ENCODE data around the gene ZNF501.

The ZNF501 gene

GRCh38 chr3:44729384-44729910 lies at the start of gene ZNF501:
TSS of gene ZNF501 (plus strand) at chr3:44729635. CDS start at chr3:44734422, 4,787 bp downstream.
- peak; percentile 85 to 90 for DNase-seq

GRCh38 chr3:44680921-44681455 lies 48.4 kb upstream of the ZNF501 start:
- DNase-seq, result no peak

- DNase-seq, result no peak
These were observed 47.1 kb upstream of the ZNF501 start for GRCh38 chr3:44682182-44682896.

- peak; percentile 35 to 70 for DNase-seq
These were observed 44.2 kb upstream of the ZNF501 start for GRCh38 chr3:44685128-44685800.

GRCh38 chr3:44687898-44688297 lies 41.5 kb upstream of the ZNF501 start:
- DNase-seq, result no peak

GRCh38 chr3:44712455-44713075 lies 16.9 kb upstream of the ZNF501 start, which contains the start of gene ZNF502:
TSS of gene ZNF502 (plus strand) at chr3:44712660. CDS start at chr3:44720262, 7,602 bp downstream.
- DNase-seq, result peak; percentile 54 to 72

GRCh38 chr3:44721231-44722102 lies 8.0 kb upstream of the ZNF501 start:
- DNase-seq, result no peak

GRCh38 chr3:44722103-44722401 lies 7.4 kb upstream of the ZNF501 start:
- DNase-seq, result no peak

GRCh38 chr3:44734646-44735168 lies 5.3 kb downstream of the ZNF501 start:
- DNase-seq, result no peak

GRCh38 chr3:44761101-44761423 lies 31.6 kb downstream of the ZNF501 start:
- peak in 1 of 2 donors; percentile 3 for DNase-seq

- DNase-seq, result peak; percentile 99
These were observed 32.2 kb downstream of the ZNF501 start, which contains the start of the genes KIAA1143 and KIF15 for GRCh38 chr3:44761424-44762169. TSS of gene KIAA1143 (minus strand) at chr3:44761619. CDS start at chr3:44761602, 17 bp downstream. TSS of gene KIF15 (plus strand) at chr3:44761794. CDS start at chr3:44761866, 72 bp downstream.

GRCh38 chr3:44762170-44762677 lies 32.8 kb downstream of the ZNF501 start:
- DNase-seq, result no peak

- no peak for DNase-seq
These were observed 33.3 kb downstream of the ZNF501 start for GRCh38 chr3:44762690-44763089.

GRCh38 chr3:44764248-44764647 lies 34.8 kb downstream of the ZNF501 start:
- no peak for DNase-seq

- no peak for DNase-seq
These were observed 42.1 kb downstream of the ZNF501 start for GRCh38 chr3:44771424-44772098.

GRCh38 chr3:44772099-44772442 lies 42.6 kb downstream of the ZNF501 start:
- DNase-seq, result no peak

GRCh38 chr3:44782891-44783290 lies 53.5 kb downstream of the ZNF501 start:
- DNase-seq, result no peak

Data from stimulated activated CD4-positive, alpha-beta T cell treated with anti-CD3 and anti-CD28 coated beads, Interleukin-2, amount 100 ng/mL, for 24 hours (primary cell).